Fibroblast of mammary gland (primary cell): Measurements from ENCODE around the gene CELF1.
"Not testable (repeated sequence)": the region's sequence is repeated elsewhere in the genome, so short reads cannot be mapped to it uniquely, and the experiment has no call there.

Source experiments
- DNase-seq: peaks from one replicate; pipeline ENCODE4 v3.0.0-alpha.2; 2010; ENCODE audit warnings: low read depth
- H3K4me3 ChIP-seq: 2 replicates; pipeline ENCODE4 v1.5.1; 2011; ENCODE audit warnings: low read depth, mild to moderate bottlenecking, low read length, moderate library complexity; ENCODE audit not compliant: control insufficient read depth
- TF ChIP-seq, protein P1 (sequence below): conservative IDR thresholded peaks from 2 replicates; pipeline ENCODE4 v1.5.1; 2011; ENCODE audit warnings: low read depth, low read length, inconsistent platforms; ENCODE audit not compliant: control insufficient read depth, insufficient read depth

Gene CELF1

DNA sequence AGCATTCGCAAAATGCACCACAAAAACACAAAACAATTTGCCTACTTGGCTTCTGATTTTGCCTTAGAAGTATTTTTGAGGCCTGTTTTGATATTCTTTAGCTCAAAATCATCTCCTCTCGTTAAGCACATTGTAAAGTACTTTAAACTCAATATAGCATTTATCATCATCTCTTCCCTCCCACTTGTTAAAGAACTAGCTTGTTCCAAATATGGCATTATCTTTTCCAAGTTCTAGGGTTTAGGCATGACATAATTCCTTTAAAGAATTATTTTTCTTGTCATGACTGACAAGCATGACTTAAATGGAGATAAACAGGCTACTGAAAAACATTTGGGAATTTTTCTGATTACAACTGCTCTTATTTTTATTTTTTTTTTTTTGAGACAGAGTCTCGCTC, 21.3 kb downstream of the CELF1 start:
- TF ChIP-seq, protein P1, sequence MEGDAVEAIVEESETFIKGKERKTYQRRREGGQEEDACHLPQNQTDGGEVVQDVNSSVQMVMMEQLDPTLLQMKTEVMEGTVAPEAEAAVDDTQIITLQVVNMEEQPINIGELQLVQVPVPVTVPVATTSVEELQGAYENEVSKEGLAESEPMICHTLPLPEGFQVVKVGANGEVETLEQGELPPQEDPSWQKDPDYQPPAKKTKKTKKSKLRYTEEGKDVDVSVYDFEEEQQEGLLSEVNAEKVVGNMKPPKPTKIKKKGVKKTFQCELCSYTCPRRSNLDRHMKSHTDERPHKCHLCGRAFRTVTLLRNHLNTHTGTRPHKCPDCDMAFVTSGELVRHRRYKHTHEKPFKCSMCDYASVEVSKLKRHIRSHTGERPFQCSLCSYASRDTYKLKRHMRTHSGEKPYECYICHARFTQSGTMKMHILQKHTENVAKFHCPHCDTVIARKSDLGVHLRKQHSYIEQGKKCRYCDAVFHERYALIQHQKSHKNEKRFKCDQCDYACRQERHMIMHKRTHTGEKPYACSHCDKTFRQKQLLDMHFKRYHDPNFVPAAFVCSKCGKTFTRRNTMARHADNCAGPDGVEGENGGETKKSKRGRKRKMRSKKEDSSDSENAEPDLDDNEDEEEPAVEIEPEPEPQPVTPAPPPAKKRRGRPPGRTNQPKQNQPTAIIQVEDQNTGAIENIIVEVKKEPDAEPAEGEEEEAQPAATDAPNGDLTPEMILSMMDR = no peak
- no peak for DNase-seq
- no peak overlapping the region for H3K4me3 ChIP-seq

DNA sequence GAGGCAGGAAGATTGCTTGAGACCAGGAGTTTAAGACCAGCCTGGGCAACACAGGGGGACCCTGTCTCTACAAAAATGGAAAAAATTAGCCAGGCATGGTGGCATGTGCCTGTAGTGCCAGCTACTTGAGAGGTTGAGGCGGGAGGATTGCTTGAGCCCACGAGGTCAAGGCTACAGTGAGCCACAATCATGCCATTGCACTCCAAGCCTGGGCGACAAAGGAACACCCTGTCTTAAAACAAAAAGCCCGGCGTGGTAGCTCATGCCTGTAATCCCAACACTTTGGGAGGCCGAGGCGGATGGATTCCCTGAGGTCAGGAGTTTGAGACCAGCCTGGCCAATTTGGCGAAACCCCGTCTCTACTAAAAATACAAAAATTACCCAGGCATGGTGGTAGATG, 22.2 kb downstream of the CELF1 start:
- DNase-seq = not testable (repeated sequence)

DNA sequence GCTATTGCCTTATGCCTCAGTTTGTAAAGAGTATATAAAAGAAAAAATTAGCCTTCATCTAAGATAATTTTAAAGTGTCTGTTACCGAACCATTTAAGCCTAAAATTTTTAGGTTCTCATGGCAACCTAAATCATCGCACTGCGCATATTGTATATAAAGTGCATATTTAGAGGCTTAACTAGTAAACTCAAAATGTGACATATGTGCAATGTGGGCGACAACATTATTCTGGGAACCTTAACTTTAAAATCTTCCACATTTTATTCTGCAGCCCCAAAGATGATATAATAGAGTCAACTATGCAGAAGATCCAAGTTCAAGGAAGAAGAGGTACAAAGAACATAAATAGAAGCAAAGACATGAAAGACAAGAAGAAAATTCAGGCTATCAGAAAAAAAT, 23.0 kb downstream of the CELF1 start:
- H3K4me3 ChIP-seq = no peak overlapping the region
- TF ChIP-seq, protein P1 = no peak
- DNase-seq = no peak

More for the DNA sequence above, 22.2 kb downstream of the CELF1 start:
- H3K4me3 ChIP-seq = not testable (repeated sequence)

DNA sequence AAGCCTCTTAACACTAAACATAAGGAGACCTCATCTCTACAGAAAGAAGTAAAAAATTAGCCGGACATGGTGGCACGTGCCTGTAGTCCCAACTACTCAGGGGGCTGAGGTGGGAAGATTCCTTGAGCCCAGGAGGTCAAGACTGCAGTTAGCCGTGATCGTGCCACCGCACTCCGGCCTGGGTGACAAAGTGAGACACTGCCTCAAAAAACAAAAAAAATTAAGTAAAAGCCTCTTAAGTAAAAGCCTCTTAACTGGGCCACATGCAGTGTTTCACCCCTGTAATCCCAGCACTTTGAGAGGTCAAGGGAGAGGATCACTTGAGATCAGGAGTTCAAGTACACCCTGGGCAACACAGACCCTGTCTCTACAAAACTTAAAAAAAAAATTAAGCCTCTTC, 25.7 kb downstream of the CELF1 start:
- no peak for DNase-seq
- H3K4me3 ChIP-seq = no peak overlapping the region
- TF ChIP-seq, protein P1 = no peak

DNA sequence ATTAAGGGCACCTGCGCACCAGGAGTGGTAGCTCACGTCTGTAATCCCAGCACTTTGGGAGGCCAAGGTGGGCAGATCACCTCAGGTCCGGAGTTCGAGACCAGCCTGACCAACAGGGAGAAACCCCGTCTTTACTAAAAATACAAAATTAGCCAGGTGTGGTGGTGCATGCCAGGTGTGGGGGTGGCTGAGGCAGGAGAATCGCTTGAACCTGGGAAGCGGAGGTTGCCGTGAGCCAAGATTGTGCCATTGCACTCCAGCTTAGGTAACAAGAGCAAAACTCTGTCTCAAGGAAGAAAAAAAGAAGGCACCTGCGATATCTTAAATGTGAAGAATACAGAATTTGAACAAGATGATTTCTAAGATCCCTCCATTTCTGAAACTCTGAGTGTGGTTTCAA, 26.9 kb downstream of the CELF1 start:
- not testable (repeated sequence) for H3K4me3 ChIP-seq, DNase-seq

DNA sequence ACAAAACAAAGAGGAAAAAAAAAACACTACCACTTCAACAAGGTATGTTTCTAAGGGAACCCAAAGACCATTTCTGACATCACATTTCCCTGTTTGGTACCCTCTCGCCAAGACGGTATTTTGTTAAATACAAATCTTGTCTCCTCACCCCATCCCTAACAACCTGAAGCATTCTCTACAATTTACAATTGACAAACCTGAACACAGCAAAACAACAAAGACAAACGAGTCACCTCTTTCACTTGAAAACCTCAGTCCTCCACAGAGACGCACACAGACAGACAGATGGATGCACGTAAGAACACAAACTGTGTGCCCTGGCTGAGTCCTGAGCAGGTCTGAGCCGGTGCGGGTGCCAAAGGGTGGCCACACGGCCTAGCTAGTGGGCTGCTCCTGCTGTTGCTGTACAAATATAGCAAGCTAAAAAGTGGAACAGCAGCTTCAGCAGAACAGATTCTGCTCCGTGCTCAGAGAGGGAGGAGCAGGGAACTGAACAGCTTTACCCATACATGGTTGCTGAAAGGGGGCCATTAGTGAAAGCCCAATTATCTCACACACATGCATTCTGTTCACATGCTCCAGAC, 28.5 kb downstream of the CELF1 start:
- TF ChIP-seq, protein P1 = no peak
- H3K4me3 ChIP-seq = no peak overlapping the region
- peak; percentile 34 for DNase-seq

DNA sequence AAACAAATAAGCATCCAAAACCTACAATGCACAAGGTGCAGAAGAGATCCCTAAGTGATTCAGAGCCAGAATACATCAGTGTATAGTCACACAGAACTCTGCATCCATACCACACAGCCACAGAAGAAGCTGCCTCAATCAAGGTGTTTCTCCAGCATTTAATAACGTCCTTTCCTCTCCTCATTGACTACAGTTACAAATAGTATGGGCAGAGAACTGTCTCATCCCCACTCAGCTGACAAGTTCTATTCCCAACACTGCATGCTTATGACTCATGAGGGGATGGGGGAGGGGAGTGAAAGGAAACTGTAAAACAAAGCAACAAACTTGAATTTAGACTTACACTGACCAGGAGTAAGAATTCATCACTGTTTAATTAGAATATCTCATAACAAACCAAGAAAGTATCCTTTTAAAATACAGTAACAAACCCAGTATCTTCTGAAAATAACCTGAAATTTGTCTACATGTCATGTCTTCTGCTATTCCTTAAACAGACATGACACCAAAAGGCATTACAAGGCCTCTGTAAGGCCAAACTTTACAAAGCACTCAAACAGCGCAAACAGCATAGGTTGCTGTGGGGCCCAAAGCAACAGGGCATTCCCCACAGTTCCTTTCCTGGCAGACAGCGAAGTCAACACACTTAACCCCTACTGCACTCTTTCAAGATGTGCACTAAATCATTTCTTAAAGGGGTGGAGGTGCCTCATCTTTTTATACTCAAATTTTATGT, 29.3 kb downstream of the CELF1 start:
- H3K4me3 ChIP-seq = no peak overlapping the region
- TF ChIP-seq, protein P1 = no peak
- DNase-seq = peak; percentile 92
